HG02642 (cell line): ENCODE data around the gene APEX1.
A peak's percentile ranks its signal among the peaks of the same experiment; 100 is the strongest.

Experiments
- ATAC-seq: cut with Tn5 transposase; IDR thresholded peaks from one replicate; pipeline ENCODE4 v1.9.1; 2021; ENCODE audit warnings: mild to moderate bottlenecking; ENCODE audit not compliant: unreplicated experiment, poor library complexity

The APEX1 gene

GRCh38 chr14:20469890-20470602 is 15.0 kb downstream of the APEX1 start:
- ATAC-seq, result peak; percentile 46

- no peak for ATAC-seq
Measured at GRCh38 chr14:20470603-20470901, 15.5 kb downstream of the APEX1 start.

- ATAC-seq, result no peak
Measured at GRCh38 chr14:20472536-20473169, 17.6 kb downstream of the APEX1 start.

- no peak for ATAC-seq
Measured at GRCh38 chr14:20476776-20477175, 21.8 kb downstream of the APEX1 start.

GRCh38 chr14:20477211-20477876 is 22.3 kb downstream of the APEX1 start:
- ATAC-seq, result no peak

GRCh38 chr14:20478894-20479293 is 23.9 kb downstream of the APEX1 start:
- no peak for ATAC-seq

GRCh38 chr14:20482382-20482781 is 27.4 kb downstream of the APEX1 start:
- ATAC-seq, result no peak

GRCh38 chr14:20485900-20486299 is 30.9 kb downstream of the APEX1 start:
- ATAC-seq, result no peak

GRCh38 chr14:20486684-20487395 is 31.8 kb downstream of the APEX1 start:
- ATAC-seq, result no peak

- no peak for ATAC-seq
Measured at GRCh38 chr14:20487396-20487725, 32.3 kb downstream of the APEX1 start.

GRCh38 chr14:20489093-20489994 is 34.3 kb downstream of the APEX1 start:
- ATAC-seq, result peak; percentile 32

GRCh38 chr14:20490563-20490962 is 35.5 kb downstream of the APEX1 start:
- no peak for ATAC-seq

GRCh38 chr14:20492486-20492885 is 37.5 kb downstream of the APEX1 start:
- ATAC-seq, result no peak

GRCh38 chr14:20493634-20494033 is 38.6 kb downstream of the APEX1 start:
- no peak for ATAC-seq

- no peak for ATAC-seq
Measured at GRCh38 chr14:20494935-20495766, 40.1 kb downstream of the APEX1 start.

GRCh38 chr14:20498622-20499021 is 43.6 kb downstream of the APEX1 start:
- no peak for ATAC-seq

- ATAC-seq, result no peak
Measured at GRCh38 chr14:20499108-20499507, 44.1 kb downstream of the APEX1 start.

- no peak for ATAC-seq
Measured at GRCh38 chr14:20499881-20500280, 44.9 kb downstream of the APEX1 start.

- no peak for ATAC-seq
Measured at GRCh38 chr14:20501346-20501745, 46.3 kb downstream of the APEX1 start.
